ENCODE measurements around the gene COX19. TPM values are rescaled to one million over a fixed set of nuclear protein-coding genes. Genes with fewer than 3 reads are reported as not detected.

The COX19 gene
- total and polyA plus RNA-seq, 12 donors = 3.7 to 9.1 (median 6.1) TPM

GRCh38 chr7:1022356-1022755 lies 47.0 kb upstream of the COX19 start:
- intact Hi-C loops (cut with DNase I) = no loop called here
- no peak overlapping the region for H3K27ac ChIP-seq
- DNase-seq = no peak

DNA sequence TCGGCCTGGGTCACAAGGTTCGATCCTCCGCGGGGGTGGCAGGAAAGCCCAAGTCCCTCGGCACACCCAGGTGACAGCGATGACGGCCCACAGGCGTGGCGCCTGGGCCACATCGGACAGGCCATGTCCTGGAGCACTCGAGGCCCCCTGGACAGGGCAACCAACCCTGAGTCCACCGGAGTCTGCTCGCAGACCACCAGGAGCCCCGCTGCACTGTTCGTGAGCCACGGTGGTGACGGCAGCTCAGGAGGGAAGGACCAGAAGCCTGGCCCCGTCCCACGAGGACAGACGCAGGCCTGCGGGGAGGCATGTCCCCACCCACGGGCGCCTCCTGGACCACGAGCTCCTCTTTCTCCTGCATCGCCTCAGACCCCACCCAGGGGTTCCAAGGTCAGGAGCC lies 46.6 kb upstream of the COX19 start:
- peaks cover 0 to 37% (median 0%) of the 10 kb centered on the region in 9 donors for H3K36me3 ChIP-seq
- peaks cover 0 to 8% (median 0%) of the 10 kb centered on the region in 11 donors for H3K9me3 ChIP-seq
- TF ChIP-seq, protein P1, sequence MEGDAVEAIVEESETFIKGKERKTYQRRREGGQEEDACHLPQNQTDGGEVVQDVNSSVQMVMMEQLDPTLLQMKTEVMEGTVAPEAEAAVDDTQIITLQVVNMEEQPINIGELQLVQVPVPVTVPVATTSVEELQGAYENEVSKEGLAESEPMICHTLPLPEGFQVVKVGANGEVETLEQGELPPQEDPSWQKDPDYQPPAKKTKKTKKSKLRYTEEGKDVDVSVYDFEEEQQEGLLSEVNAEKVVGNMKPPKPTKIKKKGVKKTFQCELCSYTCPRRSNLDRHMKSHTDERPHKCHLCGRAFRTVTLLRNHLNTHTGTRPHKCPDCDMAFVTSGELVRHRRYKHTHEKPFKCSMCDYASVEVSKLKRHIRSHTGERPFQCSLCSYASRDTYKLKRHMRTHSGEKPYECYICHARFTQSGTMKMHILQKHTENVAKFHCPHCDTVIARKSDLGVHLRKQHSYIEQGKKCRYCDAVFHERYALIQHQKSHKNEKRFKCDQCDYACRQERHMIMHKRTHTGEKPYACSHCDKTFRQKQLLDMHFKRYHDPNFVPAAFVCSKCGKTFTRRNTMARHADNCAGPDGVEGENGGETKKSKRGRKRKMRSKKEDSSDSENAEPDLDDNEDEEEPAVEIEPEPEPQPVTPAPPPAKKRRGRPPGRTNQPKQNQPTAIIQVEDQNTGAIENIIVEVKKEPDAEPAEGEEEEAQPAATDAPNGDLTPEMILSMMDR (IDR thresholded peaks at IDR 0.05) = no peak
- H3K27me3 ChIP-seq = no peaks in the 10 kb centered on the region
- 94 to 97% methylated on average over 25 of the region's 25 CpGs for WGBS, 2 donors
- DNase-seq = no peak
- H3K4me1 ChIP-seq = peaks cover 0 to 16% (median 3%) of the 10 kb centered on the region in 9 donors
- ATAC-seq = no peak
- no peak overlapping the region for H3K27ac ChIP-seq
- intact Hi-C loops (cut with DNase I) = no loop called here
- no peak overlapping the region for H3K4me3 ChIP-seq

More at GRCh38 chr7:1022356-1022755, 47.0 kb upstream of the COX19 start:
- peaks cover 0 to 8% (median 0%) of the 10 kb centered on the region in 11 donors for H3K9me3 ChIP-seq
- H3K4me1 ChIP-seq = peaks cover 0 to 21% (median 7%) of the 10 kb centered on the region in 9 donors
- H3K27me3 ChIP-seq = no peaks in the 10 kb centered on the region
- H3K36me3 ChIP-seq = peaks cover 0 to 37% (median 0%) of the 10 kb centered on the region in 9 donors
- no peak for ATAC-seq
- no peak overlapping the region for H3K4me3 ChIP-seq
- 97 to 98% methylated on average over 17 of the region's 17 CpGs for WGBS, 2 donors
- TF ChIP-seq, protein P1 (IDR thresholded peaks at IDR 0.05) = no peak

DNA sequence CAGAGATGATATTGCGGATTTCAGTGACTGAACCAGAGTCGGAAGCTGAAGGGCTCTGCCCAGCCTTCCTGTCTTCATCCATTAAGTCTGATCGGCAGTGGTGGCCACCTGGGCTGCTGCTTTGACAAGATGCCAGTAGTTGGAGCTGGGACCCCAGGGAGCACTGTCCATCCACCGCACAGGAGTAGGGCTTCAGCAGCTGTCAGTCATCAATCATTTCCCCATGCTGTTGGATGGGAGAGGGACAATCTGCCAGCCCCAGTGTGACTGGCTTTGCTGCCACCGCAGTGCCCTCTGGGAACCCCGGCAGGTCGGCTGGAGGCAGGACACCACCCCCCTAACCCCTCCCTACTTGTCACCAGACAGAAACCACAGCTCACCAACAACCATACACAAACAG lies 46.0 kb upstream of the COX19 start:
- Histone ChIP-seq H3K27ac (no peak overlapping the region), H3K27me3 (no peaks in the 10 kb centered on the region), H3K9me3 (peaks cover 0 to 8% (median 0%) of the 10 kb centered on the region in 11 donors), H3K4me3 (no peak overlapping the region), H3K36me3 (peaks cover 0 to 32% (median 0%) of the 10 kb centered on the region in 9 donors), H3K4me1 (peaks cover 0 to 11% (median 0%) of the 10 kb centered on the region in 9 donors)
- ATAC-seq (peak in 1 of 8 donors; percentile 47), DNase-seq (no peak)
- TF ChIP-seq, protein P1 (IDR thresholded peaks at IDR 0.05) = no peak
- WGBS, 2 donors = 88 to 92% methylated on average over 7 of the region's 7 CpGs
- intact Hi-C loops (cut with DNase I) = no loop called here

DNA sequence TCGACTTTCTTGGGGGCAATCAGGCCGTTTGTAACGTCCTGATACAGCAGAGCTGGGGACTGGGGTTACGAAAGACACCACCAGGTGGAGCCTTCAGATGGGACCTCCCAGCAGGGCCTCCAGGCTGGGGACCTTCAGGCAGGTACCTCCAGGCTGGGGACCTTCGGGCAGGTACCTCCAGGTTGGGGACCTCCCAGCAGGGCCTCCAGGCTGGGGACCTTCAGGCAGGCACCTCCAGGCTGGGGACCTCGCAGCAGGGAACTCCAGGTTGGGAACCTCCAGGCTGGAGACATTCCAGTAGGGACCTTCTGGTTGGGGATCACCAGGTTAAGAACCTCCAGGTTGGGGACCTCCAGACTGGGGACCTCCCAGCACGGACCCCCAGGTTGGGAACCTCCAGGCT lies 45.5 kb upstream of the COX19 start:
- H3K27me3 ChIP-seq = no peaks in the 10 kb centered on the region
- peaks cover 0 to 27% (median 0%) of the 10 kb centered on the region in 9 donors for H3K36me3 ChIP-seq
- intact Hi-C loops (cut with DNase I) = no loop called here
- TF ChIP-seq, protein P1 (IDR thresholded peaks at IDR 0.05) = peak in 4 of 9 donors; percentile 7 to 24 (median 22)
- WGBS, 2 donors = 85 to 92% methylated on average over 7 of the region's 7 CpGs
- no peak overlapping the region for H3K4me3 ChIP-seq
- no peak for DNase-seq
- H3K27ac ChIP-seq = no peak overlapping the region
- ATAC-seq = peak in 2 of 8 donors; percentile 3 to 17
- H3K9me3 ChIP-seq = peaks cover 0 to 8% (median 0%) of the 10 kb centered on the region in 11 donors
- H3K4me1 ChIP-seq = peaks cover 0 to 11% (median 0%) of the 10 kb centered on the region in 9 donors
